Astrocyte of the cerebellum (primary cell): ENCODE data around the gene GABRA5.

Source experiments
- DNase-seq: peaks from one replicate; pipeline ENCODE4 v3.0.0-alpha.2; 2011; ENCODE audit warnings: low read depth
- H3K4me3 ChIP-seq: 2 replicates; pipeline ENCODE4 v1.5.1; 2011; ENCODE audit warnings: mild to moderate bottlenecking, low read depth, low read length, moderate library complexity
- CTCF ChIP-seq: IDR thresholded peaks from 2 replicates; pipeline ENCODE4 v1.5.1; 2012; ENCODE audit warnings: low read length, low read depth, moderate library complexity, mild to moderate bottlenecking; ENCODE audit errors: missing control alignments
- in situ Hi-C: cut with HindIII; loops from 2 replicates; pipeline ENCODE4 v1.10.0; 2017; ENCODE audit warnings: low sequenced_read_pairs

Gene GABRA5

GRCh38 chr15:26883466-26883865 is 16.6 kb downstream of the GABRA5 start:
- in situ Hi-C loops, result no loop called here
- H3K4me3 ChIP-seq, result no peak overlapping the region
- DNase-seq, result no peak
- TF ChIP-seq CTCF, result no peak

- TF ChIP-seq CTCF, result no peak
- in situ Hi-C loops, result no loop called here
Measured at GRCh38 chr15:26886566-26886965, 19.7 kb downstream of the GABRA5 start.

GRCh38 chr15:26887926-26888666 is 21.2 kb downstream of the GABRA5 start:
- DNase-seq, result no peak
- in situ Hi-C loops, result no loop called here
- no peak overlapping the region for H3K4me3 ChIP-seq
- no peak for TF ChIP-seq CTCF

More at GRCh38 chr15:26886566-26886965, 19.7 kb downstream of the GABRA5 start:
- H3K4me3 ChIP-seq, result no peak overlapping the region
- no peak for DNase-seq

- no peak for DNase-seq
- in situ Hi-C loops, result no loop called here
- no peak overlapping the region for H3K4me3 ChIP-seq
- TF ChIP-seq CTCF, result no peak
Measured at GRCh38 chr15:26888761-26889160, 21.9 kb downstream of the GABRA5 start.

GRCh38 chr15:26889298-26889898 is 22.5 kb downstream of the GABRA5 start:
- in situ Hi-C loops, result no loop called here
- peak; percentile 44 for TF ChIP-seq CTCF
- no peak overlapping the region for H3K4me3 ChIP-seq
- peak; percentile 86 for DNase-seq

GRCh38 chr15:26890451-26890850 is 23.6 kb downstream of the GABRA5 start:
- no peak for TF ChIP-seq CTCF
- H3K4me3 ChIP-seq, result no peak overlapping the region
- no peak for DNase-seq
- in situ Hi-C loops, result no loop called here
